GM10248 (cell line): ENCODE measurements around the gene ARHGEF37.

Source experiments
- CTCF ChIA-PET: fragments of 300-600 bp; sonication (Branson Sonifier 250); formaldehyde crosslinking; extraction: SDS; loops from one replicate; lab custom pipeline; 2021; ENCODE audit warnings: antibody characterized with exemption; lab: Yijun Ruan, JAX
- POLR2A ChIA-PET: fragments of 350-650 bp; sonication (Branson Sonifier 250); formaldehyde crosslinking; extraction: SDS; loops from one replicate; lab custom pipeline; 2020; ENCODE audit warnings: antibody characterized with exemption; lab: Yijun Ruan, JAX
- DNase-seq: peaks from one replicate; pipeline ENCODE4 v3.0.0; 2012; ENCODE audit errors: extremely low spot score
- TF ChIP-seq, protein P1 (sequence below): IDR thresholded peaks from 2 replicates; pipeline ENCODE4 v1.5.1; 2012; ENCODE audit warnings: mild to moderate bottlenecking, low read depth; ENCODE audit errors: extremely low read depth, missing control alignments, control extremely low read depth

ARHGEF37 gene

DNA sequence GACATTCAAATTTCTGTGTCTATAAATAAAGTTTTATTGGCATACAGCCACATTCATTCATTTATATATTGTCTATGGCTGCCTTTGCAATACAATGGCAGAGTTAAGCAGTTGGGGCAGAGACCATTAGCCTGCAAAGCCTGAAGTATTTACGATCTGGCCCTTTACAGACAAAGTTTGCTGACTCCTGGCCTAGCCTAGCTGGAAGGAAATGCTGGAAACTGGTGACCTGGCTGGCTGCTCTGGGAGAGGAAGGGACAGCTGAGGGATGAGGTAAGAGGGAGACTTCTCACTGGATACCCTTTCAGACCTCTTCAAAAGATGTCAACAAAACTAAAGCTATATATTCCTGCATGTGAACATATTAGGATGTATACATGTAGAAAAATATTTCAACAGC lies 82.8 kb downstream of the ARHGEF37 start:
- CTCF ChIA-PET = interaction anchor here (1.8 to 5.8 kb wide), 4 partner anchors 8 to 189 kb away, joined by 7 to 90 read pairs (median 11); no protein-coding TSS in a partner anchor
- TF ChIP-seq, protein P1, sequence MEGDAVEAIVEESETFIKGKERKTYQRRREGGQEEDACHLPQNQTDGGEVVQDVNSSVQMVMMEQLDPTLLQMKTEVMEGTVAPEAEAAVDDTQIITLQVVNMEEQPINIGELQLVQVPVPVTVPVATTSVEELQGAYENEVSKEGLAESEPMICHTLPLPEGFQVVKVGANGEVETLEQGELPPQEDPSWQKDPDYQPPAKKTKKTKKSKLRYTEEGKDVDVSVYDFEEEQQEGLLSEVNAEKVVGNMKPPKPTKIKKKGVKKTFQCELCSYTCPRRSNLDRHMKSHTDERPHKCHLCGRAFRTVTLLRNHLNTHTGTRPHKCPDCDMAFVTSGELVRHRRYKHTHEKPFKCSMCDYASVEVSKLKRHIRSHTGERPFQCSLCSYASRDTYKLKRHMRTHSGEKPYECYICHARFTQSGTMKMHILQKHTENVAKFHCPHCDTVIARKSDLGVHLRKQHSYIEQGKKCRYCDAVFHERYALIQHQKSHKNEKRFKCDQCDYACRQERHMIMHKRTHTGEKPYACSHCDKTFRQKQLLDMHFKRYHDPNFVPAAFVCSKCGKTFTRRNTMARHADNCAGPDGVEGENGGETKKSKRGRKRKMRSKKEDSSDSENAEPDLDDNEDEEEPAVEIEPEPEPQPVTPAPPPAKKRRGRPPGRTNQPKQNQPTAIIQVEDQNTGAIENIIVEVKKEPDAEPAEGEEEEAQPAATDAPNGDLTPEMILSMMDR = no peak
- POLR2A ChIA-PET = no interaction called here

DNA sequence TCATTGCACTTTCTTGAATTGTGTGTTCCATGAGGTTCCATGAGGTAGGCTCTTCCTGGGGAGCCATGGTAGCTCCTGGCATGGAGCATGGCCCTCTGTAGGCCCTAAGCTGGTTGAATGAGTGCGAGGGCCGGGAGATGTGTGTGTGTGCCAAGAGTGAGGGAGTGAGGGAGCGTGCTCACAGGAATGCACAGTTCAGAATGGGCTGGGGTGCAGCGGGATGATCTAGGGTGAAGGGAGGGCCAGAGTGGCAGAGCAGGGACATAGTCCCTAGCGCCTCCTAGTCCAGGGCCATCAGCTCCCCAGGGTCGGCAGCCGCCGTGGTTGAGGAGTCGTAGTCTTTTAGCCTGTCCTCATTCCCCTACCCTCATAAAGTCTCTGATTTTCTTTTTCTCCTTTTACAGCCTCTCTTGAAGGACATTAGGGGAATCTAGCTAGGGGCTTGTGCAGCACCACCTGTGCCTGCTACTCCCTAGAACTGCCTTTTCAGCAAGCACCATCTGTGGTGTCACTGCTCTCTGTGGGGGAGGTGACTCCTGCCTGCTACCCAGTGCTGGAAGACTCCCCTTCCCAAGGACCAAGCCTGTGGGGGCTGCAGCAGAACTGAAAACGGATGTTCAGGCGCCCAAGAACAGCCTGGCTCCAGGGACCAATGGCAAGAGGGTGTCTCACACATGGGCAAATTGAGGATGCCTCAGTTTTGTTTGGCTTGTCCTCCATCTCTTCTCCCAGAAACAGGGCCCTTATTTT lies 83.5 kb downstream of the ARHGEF37 start:
- TF ChIP-seq, protein P1 = no peak
- DNase-seq = no peak
- ChIA-PET POLR2A (no interaction called here), CTCF (interaction anchor here (1.8 to 5.8 kb wide), 5 partner anchors 7 to 188 kb away, joined by 7 to 90 read pairs (median 41); no protein-coding TSS in a partner anchor)

More for the DNA sequence above, 82.8 kb downstream of the ARHGEF37 start:
- no peak for DNase-seq

DNA sequence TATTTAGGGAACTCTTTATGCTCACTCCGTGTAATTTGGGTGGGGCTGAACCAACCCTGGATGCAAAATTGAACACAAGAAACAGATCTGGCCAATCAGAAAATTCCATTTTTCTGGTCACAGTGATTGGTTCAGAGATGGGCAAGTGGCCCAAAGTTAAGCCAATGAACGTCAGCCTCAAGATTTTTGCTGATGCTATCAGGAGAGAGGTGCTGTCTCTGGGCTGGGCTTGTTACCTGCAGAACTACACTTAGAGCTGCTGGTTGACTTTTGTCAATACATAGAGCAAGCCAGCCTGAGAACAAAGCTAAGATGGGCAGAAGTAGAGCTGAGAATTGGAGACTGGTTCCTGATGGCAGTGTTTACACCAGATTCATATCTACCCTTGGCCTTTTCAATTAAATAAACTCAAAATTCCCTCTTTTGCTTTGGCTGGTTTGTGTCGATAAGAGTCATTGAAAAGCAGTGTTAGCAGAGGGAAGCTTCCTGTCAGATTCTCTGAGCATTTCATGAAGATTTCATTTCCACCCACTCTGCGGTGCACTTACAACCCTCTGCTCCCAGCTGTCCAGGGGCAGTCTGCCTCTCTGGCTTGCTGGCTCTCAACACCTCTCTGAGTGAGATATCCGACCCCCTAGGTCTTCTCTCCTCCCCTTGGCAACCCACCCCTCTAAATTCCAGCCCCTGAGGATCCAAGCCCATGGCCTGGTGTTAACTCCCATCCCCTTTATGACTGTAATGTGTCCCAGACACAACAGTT lies 84.3 kb downstream of the ARHGEF37 start:
- DNase-seq = no peak
- CTCF ChIA-PET = interaction anchor here (1.9 to 5.8 kb wide), 6 partner anchors 8 to 294 kb away, joined by 6 to 90 read pairs (median 28); no protein-coding TSS in a partner anchor
- POLR2A ChIA-PET = no interaction called here
- TF ChIP-seq, protein P1 = no peak

GRCh38 chr5:149666212-149666852 lies 85.0 kb downstream of the ARHGEF37 start:
- DNase-seq = no peak
- ChIA-PET POLR2A (no interaction called here), CTCF (interaction anchor here (0.9 to 5.8 kb wide), 26 partner anchors 9 to 293 kb away, joined by 3 to 90 read pairs (median 6); partner anchors contain the start of gene PPARGC1B)
- TF ChIP-seq, protein P1 = no peak

DNA sequence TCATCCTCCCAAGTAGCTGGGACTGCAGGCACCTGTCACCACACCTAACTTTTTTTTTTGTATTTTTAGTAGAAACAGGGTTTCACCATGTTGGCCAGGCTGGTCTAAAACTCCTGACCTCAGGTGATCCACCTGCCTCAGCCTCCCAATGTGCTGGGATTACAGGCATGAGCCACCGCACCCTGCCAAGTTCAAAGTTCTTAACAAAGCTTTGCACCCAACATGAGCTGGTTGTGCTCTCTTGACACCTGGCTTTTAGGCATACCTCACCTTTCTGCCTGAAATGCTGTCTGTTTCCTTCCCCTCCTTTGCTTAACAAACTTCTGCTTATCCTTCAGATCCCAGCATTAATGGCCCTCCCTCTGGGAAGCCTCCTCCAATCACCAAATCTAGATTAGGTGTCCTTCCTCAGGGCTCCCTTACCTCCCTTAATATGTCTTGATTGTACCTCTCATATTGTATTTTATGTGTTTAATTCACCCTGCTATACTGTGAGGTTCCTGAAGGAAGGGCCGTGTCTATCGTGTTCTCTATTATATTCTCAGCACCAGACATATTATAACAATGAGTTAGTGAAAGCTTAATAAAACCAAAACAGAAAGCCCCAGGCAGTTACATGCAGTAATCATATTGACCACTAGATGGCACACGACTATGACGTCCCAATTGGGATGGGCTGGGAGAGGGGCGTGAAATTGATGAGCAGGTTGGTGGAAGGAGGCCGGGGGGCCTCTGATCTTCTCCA lies 86.0 kb downstream of the ARHGEF37 start:
- ChIA-PET POLR2A (interaction anchor here (0.6 kb wide), 1 partner anchor 825 kb away, joined by 8 read pairs; no protein-coding TSS in a partner anchor), CTCF (interaction anchor here (0.6 to 5.8 kb wide), 48 partner anchors 10 to 324 kb away, joined by 3 to 90 read pairs (median 4); partner anchors contain the start of gene PPARGC1B)
- TF ChIP-seq, protein P1 = peak; percentile 76
- DNase-seq = peak; percentile 60
